Skeletal muscle tissue (tissue), 4 donors: Measurements from ENCODE around the gene LCMT2. TPM values are rescaled to one million over a fixed set of nuclear protein-coding genes. Genes with fewer than 3 reads are reported as not detected.

ENCODE experiments used
- H3K27ac ChIP-seq: one replicate; pipeline ENCODE4 v1.7.0; 2013; ENCODE audit warnings: mild to moderate bottlenecking, low read depth, low read length, inconsistent platforms
- H3K27me3 ChIP-seq, 3 donors: one replicate each; pipeline ENCODE4 v1.7.0; 2013; ENCODE audit warnings: low read length in 3 of 3; ENCODE audit not compliant: control insufficient read depth in 3 of 3, insufficient read depth in 3 of 3
- H3K36me3 ChIP-seq, 3 donors: one replicate each; pipeline ENCODE4 v1.7.0; 2013; ENCODE audit warnings: low read length in 3 of 3; ENCODE audit not compliant: control insufficient read depth in 3 of 3, insufficient read depth in 3 of 3
- H3K4me1 ChIP-seq, 3 donors: one replicate each; pipeline ENCODE4 v1.7.0; 2013; ENCODE audit warnings: low read length in 3 of 3, mild to moderate bottlenecking in 3 of 3; ENCODE audit not compliant: control insufficient read depth in 3 of 3, insufficient read depth in 3 of 3
- H3K4me3 ChIP-seq, 3 donors: one replicate each; pipeline ENCODE4 v1.7.0; 2013; ENCODE audit warnings: low read length in 3 of 3
- H3K9ac ChIP-seq, 3 donors: one replicate each; pipeline ENCODE4 v1.7.0; 2013; ENCODE audit warnings: low read length in 3 of 3, mild to moderate bottlenecking in 3 of 3, moderate library complexity in 2 of 3, low read depth in 1 of 3
- H3K9me3 ChIP-seq, 3 donors: one replicate each; pipeline ENCODE4 v1.7.0; 2013; ENCODE audit warnings: low read length in 3 of 3; ENCODE audit not compliant: control insufficient read depth in 3 of 3
- total RNA-seq: library from RNA; depleted of rRNA; stranded (reverse); fragments of >200 nt; gene quantifications from one replicate; pipeline ENCODE4 v1.2.3, GENCODE V29; 2014
- donor health status: Osteomylitis.

Gene LCMT2
- total RNA-seq, 1 donor from 2014 or later: 5.7 TPM

DNA sequence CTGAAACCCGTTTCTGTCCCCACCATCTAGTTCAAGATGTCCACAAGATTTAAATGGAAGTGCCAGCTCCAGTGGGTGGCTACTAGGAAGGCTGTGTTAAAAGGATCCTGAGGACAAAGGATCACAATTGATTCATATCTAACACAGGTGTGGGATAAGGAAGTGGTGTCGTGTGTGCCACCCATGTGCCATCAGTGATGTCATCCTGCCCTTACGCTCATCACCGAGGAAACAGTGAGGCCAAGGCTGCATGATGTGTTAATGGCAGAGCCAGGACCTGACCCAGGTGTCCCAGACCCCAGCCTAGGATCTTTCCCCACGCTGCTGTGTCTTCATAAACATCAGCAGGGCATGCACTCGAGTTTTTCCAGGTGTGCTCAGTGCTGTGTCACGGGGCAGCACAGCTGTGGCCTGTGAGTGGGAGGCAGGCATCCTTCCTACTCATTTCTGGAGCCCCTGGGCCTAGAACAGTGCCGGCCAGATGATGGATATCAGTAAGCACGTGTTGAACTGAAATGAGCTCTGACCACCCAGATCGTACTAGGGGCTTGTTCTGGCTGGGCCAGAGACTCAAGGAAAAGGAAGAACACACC lies 53.0 kb downstream of the LCMT2 start:
- Histone ChIP-seq H3K9me3 (no peaks in the 10 kb centered on the region), H3K36me3 (no peaks in the 10 kb centered on the region), H3K4me3 (no peak overlapping the region), H3K27me3 (peaks cover 0 to 6% (median 0%) of the 10 kb centered on the region in 3 donors), H3K9ac (peak overlapping the region in 1 of 3 donors; percentile 16), H3K4me1 (peaks cover 22 to 38% (median 36%) of the 10 kb centered on the region in 3 donors), H3K27ac (no peak overlapping the region)

DNA sequence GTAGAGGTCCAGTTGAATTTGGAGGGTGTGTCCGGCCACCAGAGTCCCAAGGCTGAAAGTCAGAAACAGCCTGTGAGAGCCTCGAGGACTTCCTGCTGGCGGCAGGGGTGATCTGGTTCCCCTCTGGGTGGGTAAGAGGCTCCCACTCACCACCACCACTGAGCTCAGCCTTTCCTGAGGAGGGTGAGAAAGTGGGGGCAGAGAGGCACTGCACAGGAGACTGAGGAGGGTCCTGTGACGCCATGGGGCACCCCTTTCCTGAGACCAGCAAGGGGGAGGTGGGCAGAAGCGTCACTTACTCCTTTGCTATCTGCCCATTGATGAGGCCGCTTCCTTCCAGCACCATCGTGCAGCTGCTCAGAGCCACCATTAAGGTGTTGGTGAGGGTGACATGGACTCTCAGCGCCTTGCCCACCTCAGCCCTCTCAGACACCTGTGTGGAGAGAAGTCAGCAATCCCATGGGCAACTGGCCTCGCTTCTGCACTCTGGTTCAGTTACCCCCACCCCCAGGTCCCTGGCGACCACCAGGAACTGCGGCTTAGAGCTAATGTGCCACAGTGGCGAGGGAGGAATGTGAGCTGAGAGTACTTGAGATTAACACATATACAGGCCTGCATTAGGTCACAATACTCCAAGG lies 53.7 kb downstream of the LCMT2 start:
- no peak overlapping the region for H3K9ac ChIP-seq
- no peak overlapping the region for H3K27ac ChIP-seq
- no peaks in the 10 kb centered on the region for H3K9me3 ChIP-seq
- peaks cover 22 to 38% (median 36%) of the 10 kb centered on the region in 3 donors for H3K4me1 ChIP-seq
- no peak overlapping the region for H3K4me3 ChIP-seq
- H3K36me3 ChIP-seq: no peaks in the 10 kb centered on the region
- H3K27me3 ChIP-seq: peaks cover 0 to 6% (median 0%) of the 10 kb centered on the region in 3 donors

DNA sequence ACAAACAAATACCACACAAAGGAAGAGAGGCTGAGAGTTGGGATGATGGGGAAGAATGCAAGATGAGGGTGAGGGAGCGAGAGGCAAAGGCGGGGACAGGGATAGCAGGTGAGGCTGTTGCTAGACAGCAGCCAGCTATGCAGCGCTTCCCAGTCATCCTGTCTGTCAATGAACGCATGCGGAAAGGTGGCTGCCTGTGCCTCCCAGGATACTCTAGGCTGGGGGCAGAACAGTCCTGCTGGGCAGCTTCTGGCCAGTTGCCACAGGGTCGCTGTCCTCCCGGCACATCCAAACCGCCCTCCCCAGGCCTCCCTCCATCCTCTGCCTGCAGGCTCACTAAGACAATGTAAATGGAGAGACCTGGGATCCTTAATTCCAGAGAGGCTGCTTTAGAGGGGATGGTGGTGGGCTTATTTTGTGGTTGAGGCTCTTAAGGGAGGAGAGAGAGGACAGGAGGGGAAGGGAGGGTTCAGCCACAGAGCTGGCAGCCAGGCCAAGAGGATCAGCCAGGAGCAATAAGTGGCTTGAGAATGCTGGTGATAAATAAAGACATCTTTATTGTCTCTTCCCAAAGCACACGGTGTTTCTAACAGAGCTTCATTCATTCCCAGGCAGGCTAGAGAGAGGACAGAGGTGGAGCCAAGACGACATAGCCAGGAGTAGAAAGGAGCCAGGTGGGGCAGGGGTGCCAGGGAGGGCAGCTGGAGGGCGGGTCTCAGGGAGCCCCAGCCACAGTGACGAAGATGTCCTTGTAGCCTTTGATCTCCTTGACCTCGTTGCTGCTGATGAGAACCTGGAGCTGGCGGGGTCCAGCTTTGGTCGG lies 54.4 kb downstream of the LCMT2 start:
- Histone ChIP-seq H3K27ac (no peak overlapping the region), H3K4me1 (peaks cover 22 to 38% (median 36%) of the 10 kb centered on the region in 3 donors), H3K9ac (no peak overlapping the region), H3K9me3 (no peaks in the 10 kb centered on the region), H3K27me3 (peaks cover 0 to 6% (median 0%) of the 10 kb centered on the region in 3 donors), H3K36me3 (no peaks in the 10 kb centered on the region), H3K4me3 (no peak overlapping the region)

DNA sequence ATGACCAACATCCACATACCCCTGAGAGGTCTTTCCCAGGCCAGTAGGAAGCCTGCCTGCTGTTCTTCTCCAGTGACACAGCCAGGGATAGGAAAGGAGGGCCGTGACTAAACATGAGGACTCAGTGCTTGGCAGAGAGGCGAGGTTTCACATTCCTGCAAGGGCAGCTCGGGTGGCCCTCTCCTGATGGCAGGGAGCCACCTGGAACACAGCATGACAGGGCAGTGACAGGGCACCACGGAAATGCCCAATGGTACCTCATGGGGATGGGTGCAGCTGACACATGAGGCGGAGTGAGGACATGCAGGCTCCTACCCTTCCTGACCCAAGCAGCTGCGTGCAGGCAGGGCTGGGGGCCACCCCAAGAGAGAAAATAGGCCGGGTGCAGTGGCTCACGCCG lies 56.2 kb downstream of the LCMT2 start:
- Histone ChIP-seq H3K4me1 (peaks cover 19 to 34% (median 33%) of the 10 kb centered on the region in 3 donors), H3K9me3 (no peaks in the 10 kb centered on the region), H3K4me3 (peak overlapping the region in 1 of 3 donors; percentile 13), H3K9ac (peak overlapping the region in 1 of 3 donors; percentile 40), H3K36me3 (no peaks in the 10 kb centered on the region), H3K27ac (peak overlapping the region; percentile 77), H3K27me3 (peaks cover 0 to 6% (median 0%) of the 10 kb centered on the region in 3 donors)

Other genes starting within 250 kb of the LCMT2 start
- gene UBR1, start 224.5 kb downstream of the LCMT2 start, total RNA-seq: 45.9 TPM
- 8.4 TPM for gene TMEM62, start 197.0 kb downstream of the LCMT2 start, total RNA-seq
- 45.4 TPM for gene CCNDBP1, start 145.2 kb downstream of the LCMT2 start, total RNA-seq
- 13.6 TPM for gene EPB42, start 109.6 kb downstream of the LCMT2 start, total RNA-seq
- not detected for gene TGM5, start 63.6 kb downstream of the LCMT2 start, total RNA-seq
- gene TGM7, start 28.3 kb downstream of the LCMT2 start, total RNA-seq: not detected
- 28.7 TPM for gene ZSCAN29, start 40.5 kb upstream of the LCMT2 start, total RNA-seq
- gene TUBGCP4, start 40.5 kb upstream of the LCMT2 start, total RNA-seq: 11.5 TPM
- gene TP53BP1, start 162.6 kb upstream of the LCMT2 start, total RNA-seq: 87.2 TPM
- gene MAP1A, start 187.0 kb upstream of the LCMT2 start, total RNA-seq: 19.3 TPM